HFF-Myc (cell line): Measurements from ENCODE around the gene SPAG17.

Source experiments
- DNase-seq: peaks from one replicate; pipeline ENCODE4 v3.0.0-alpha.2; 2011; ENCODE audit warnings: low read depth; ENCODE audit errors: extremely low read depth
- H3K4me3 ChIP-seq: replicated peaks from 2 replicates; pipeline ENCODE4 v1.5.1; 2011; ENCODE audit warnings: low read depth, mild to moderate bottlenecking, control low read depth, low read length
- CTCF ChIP-seq: IDR thresholded peaks from 2 replicates; pipeline ENCODE4 v1.5.1; 2012; ENCODE audit warnings: mild to moderate bottlenecking, low read depth, low read length, control low read depth; ENCODE audit errors: missing control alignments

The SPAG17 gene

GRCh38 chr1:118183586-118183985 lies 1.4 kb downstream of the SPAG17 start:
- no peak for TF ChIP-seq CTCF
- no peak for DNase-seq
- H3K4me3 ChIP-seq, result no peak overlapping the region

- no peak overlapping the region for H3K4me3 ChIP-seq
- no peak for DNase-seq
- no peak for TF ChIP-seq CTCF
Observed at GRCh38 chr1:118177998-118178397, 7.0 kb downstream of the SPAG17 start.

GRCh38 chr1:118169016-118169415 lies 16.0 kb downstream of the SPAG17 start:
- TF ChIP-seq CTCF, result no peak
- no peak overlapping the region for H3K4me3 ChIP-seq
- DNase-seq, result no peak

- no peak overlapping the region for H3K4me3 ChIP-seq
- no peak for TF ChIP-seq CTCF
- DNase-seq, result no peak
Observed at GRCh38 chr1:118160806-118161205, 24.2 kb downstream of the SPAG17 start.

- DNase-seq, result no peak
- H3K4me3 ChIP-seq, result no peak overlapping the region
- TF ChIP-seq CTCF, result no peak
Observed at GRCh38 chr1:118159569-118159968, 25.5 kb downstream of the SPAG17 start.

- H3K4me3 ChIP-seq, result no peak overlapping the region
- no peak for TF ChIP-seq CTCF
- no peak for DNase-seq
Observed at GRCh38 chr1:118158924-118159323, 26.1 kb downstream of the SPAG17 start.

- TF ChIP-seq CTCF, result no peak
- DNase-seq, result no peak
- H3K4me3 ChIP-seq, result no peak overlapping the region
Observed at GRCh38 chr1:118157506-118157905, 27.5 kb downstream of the SPAG17 start.
